ENCODE measurements around the gene GMIP. TPM values are rescaled to one million over a fixed set of nuclear protein-coding genes. Genes with fewer than 3 reads are reported as not detected.

Gene GMIP
- total and polyA plus RNA-seq, 2 of the 13 experiments (the other 11 are each of a cell fraction or from before 2014, with no cell fraction given), result 1.5 to 1.8 TPM

DNA sequence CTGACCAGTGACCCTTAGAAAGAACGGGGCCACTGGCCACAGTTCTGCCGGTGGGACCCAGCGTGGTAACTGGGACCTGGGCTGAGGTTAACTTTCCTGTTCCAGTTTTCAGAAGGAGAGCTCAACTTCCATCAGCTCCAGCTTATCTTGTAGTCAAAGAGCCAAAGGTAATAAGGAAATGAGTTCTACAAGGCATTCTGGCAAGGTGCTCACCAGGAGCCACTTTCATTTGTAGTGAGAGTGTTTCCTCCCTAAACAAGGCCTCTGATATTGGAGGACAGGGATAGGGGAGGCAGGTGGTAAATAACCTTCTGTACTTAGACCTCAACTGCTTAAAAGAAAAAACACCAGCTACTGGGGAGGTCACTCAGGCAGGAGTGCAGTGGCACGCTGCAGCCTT, 63.0 kb downstream of the GMIP start:
- no peak overlapping the region for H3K9ac ChIP-seq (ENCODE audit: insufficient read depth, low read depth, low read length)
- peaks cover 0 to 6% of the 10 kb centered on the region in 2 experiments; a peak in 3 of 5 replicates for H3K27me3 ChIP-seq (ENCODE audit: control insufficient read depth in 1 of 2, insufficient read depth in 2 of 2, low read length in 2 of 2)
- BruUV-seq (replicated peaks), result no TSS peak
- H3K79me2 ChIP-seq (ENCODE audit: insufficient read depth, low read length), result no peaks in the 10 kb centered on the region
- intact Hi-C loops (cut with micrococcal nuclease; ENCODE audit: unreplicated experiment), result no loop called here
- POLR2A ChIA-PET, result no interaction called here
- no peaks in the 10 kb centered on the region for H3K4me1 ChIP-seq (ENCODE audit: insufficient read depth, low read length)
- H3K9me3 ChIP-seq (ENCODE audit: low read length), result no peaks in the 10 kb centered on the region
- DNase-seq (ENCODE audit: low spot score) (no peak), FAIRE-seq (no peak), ATAC-seq (no peak)
- CTCF ChIA-PET (ENCODE audit: low intra/inter-chr PET ratio, low total read pairs), result no interaction called here
- no peaks in the 10 kb centered on the region for H4K20me1 ChIP-seq (ENCODE audit: insufficient read depth, low read length)
- TF ChIP-seq, protein P1, sequence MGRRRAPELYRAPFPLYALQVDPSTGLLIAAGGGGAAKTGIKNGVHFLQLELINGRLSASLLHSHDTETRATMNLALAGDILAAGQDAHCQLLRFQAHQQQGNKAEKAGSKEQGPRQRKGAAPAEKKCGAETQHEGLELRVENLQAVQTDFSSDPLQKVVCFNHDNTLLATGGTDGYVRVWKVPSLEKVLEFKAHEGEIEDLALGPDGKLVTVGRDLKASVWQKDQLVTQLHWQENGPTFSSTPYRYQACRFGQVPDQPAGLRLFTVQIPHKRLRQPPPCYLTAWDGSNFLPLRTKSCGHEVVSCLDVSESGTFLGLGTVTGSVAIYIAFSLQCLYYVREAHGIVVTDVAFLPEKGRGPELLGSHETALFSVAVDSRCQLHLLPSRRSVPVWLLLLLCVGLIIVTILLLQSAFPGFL (CRISPR knock-in tag; IDR thresholded peaks at IDR 0.05), result no peak
- TF ChIP-seq HOXA3 (CRISPR knock-in tag; IDR thresholded peaks at IDR 0.05) (no peak), DMAP1 (CRISPR knock-in tag; IDR thresholded peaks at IDR 0.05) (no peak), ZNF17 (CRISPR knock-in tag; IDR thresholded peaks at IDR 0.05) (no peak), ZNF556 (CRISPR knock-in tag; IDR thresholded peaks at IDR 0.05; ENCODE audit: borderline replicate concordance) (no peak), JUND (CRISPR knock-in tag; IDR thresholded peaks at IDR 0.05) (no peak), ZNF672 (CRISPR knock-in tag; IDR thresholded peaks at IDR 0.05) (no peak), RARA (CRISPR knock-in tag; IDR thresholded peaks at IDR 0.05) (no peak), ZNF790 (CRISPR knock-in tag; IDR thresholded peaks at IDR 0.05; ENCODE audit: borderline replicate concordance) (no peak), SATB2 (CRISPR knock-in tag; IDR thresholded peaks at IDR 0.05) (no peak), AKAP8 (CRISPR knock-in tag; IDR thresholded peaks at IDR 0.05) (no peak)
- TF ChIP-seq, protein P2, sequence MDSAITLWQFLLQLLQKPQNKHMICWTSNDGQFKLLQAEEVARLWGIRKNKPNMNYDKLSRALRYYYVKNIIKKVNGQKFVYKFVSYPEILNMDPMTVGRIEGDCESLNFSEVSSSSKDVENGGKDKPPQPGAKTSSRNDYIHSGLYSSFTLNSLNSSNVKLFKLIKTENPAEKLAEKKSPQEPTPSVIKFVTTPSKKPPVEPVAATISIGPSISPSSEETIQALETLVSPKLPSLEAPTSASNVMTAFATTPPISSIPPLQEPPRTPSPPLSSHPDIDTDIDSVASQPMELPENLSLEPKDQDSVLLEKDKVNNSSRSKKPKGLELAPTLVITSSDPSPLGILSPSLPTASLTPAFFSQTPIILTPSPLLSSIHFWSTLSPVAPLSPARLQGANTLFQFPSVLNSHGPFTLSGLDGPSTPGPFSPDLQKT (CRISPR knock-in tag; IDR thresholded peaks at IDR 0.05; ENCODE audit: borderline replicate concordance), result no peak
- H3K36me3 ChIP-seq (replicated peaks in 1 of 2; ENCODE audit: control insufficient read depth in 1 of 2, insufficient read depth in 2 of 2, low read length in 2 of 2), result no peaks in the 10 kb centered on the region
- H3K4me2 ChIP-seq (ENCODE audit: low read depth, low read length), result no peak overlapping the region
- H3K27ac ChIP-seq (ENCODE audit: extremely low read length, insufficient read depth, low read length), result no peak overlapping the region
- no peak overlapping the region for H3K4me3 ChIP-seq (replicated peaks in 1 of 3; ENCODE audit: insufficient read depth in 1 of 3, low read depth in 2 of 3, low read length in 3 of 3)
- 62% methylated on average over 4 of the region's 4 CpGs for WGBS (ENCODE audit: low lambda C conversion rate)
- no peak overlapping the region for H2AFZ ChIP-seq (ENCODE audit: low read length)
- in situ Hi-C loops (cut with HindIII; ENCODE audit: extremely low pct_ligation_motif_present, low pct_unique_long_range_greater_than_20kb), result no loop called here

Data from HepG2 (cell line).